DND-41 (cell line): Measurements from ENCODE around the gene CTAGE1.

ENCODE experiments used
- EZH2 ChIP-seq: IDR thresholded peaks from 3 replicates; pipeline ENCODE4 v1.6.1; 2012; ENCODE audit warnings: borderline replicate concordance, low read depth, mild to moderate bottlenecking, moderate library complexity, low read length, inconsistent platforms; ENCODE audit not compliant: severe bottlenecking
- TF ChIP-seq, protein P1 (sequence below): IDR thresholded peaks from 2 replicates; pipeline ENCODE4 v1.5.1; 2012; ENCODE audit warnings: borderline replicate concordance, low read length, moderate library complexity, mild to moderate bottlenecking; ENCODE audit not compliant: poor library complexity, severe bottlenecking; ENCODE audit errors: extremely low read depth

DNA sequence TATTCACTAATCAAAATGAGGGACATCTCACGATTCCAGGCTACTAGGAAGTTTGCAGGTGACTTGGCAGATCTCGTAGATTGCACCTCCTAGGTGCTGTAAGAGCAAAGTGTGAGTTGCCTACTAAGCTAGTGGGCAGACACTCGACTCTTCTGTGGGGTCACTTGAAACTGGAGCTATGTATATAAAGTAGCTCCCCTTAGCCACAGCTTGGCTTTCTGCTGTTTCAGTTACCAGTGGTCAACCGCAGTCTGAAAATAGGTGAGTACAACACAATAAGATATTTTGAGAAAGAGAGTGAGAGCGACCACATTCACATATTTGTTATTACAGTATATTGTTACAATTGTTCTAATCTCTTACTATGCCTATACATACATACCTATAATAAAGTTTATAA lies 23.3 kb downstream of the CTAGE1 start:
- TF ChIP-seq, protein P1, sequence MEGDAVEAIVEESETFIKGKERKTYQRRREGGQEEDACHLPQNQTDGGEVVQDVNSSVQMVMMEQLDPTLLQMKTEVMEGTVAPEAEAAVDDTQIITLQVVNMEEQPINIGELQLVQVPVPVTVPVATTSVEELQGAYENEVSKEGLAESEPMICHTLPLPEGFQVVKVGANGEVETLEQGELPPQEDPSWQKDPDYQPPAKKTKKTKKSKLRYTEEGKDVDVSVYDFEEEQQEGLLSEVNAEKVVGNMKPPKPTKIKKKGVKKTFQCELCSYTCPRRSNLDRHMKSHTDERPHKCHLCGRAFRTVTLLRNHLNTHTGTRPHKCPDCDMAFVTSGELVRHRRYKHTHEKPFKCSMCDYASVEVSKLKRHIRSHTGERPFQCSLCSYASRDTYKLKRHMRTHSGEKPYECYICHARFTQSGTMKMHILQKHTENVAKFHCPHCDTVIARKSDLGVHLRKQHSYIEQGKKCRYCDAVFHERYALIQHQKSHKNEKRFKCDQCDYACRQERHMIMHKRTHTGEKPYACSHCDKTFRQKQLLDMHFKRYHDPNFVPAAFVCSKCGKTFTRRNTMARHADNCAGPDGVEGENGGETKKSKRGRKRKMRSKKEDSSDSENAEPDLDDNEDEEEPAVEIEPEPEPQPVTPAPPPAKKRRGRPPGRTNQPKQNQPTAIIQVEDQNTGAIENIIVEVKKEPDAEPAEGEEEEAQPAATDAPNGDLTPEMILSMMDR = no peak
- no peak for TF ChIP-seq EZH2
